Calu3 (cell line): ENCODE results near the gene VANGL1. TPM values are rescaled to one million over a fixed set of nuclear protein-coding genes. Genes with fewer than 3 reads are reported as not detected.

Source experiments
- Bru-seq: library from RNA; stranded (reverse); fragments of 400-500 nt; gene quantifications from one replicate; lab custom pipeline; 2021; lab: Mats Ljungman, UMichigan
- BruChase-seq, 2 experiments: library from RNA; stranded (reverse); fragments of 400-500 nt; gene quantifications; one replicate each; lab custom pipeline; 2021; lab: Mats Ljungman, UMichigan
- BruUV-seq: library from RNA; stranded (reverse); fragments of 400-500 nt; replicated peaks from 2 replicates; lab custom pipeline; 2021; lab: Mats Ljungman, UMichigan
- CTCF ChIA-PET: fragments of 300-600 bp; sonication (Branson Sonifier 250); formaldehyde crosslinking; loops from one replicate; lab custom pipeline; 2022; ENCODE audit warnings: antibody characterized with exemption; lab: Charles Lee
- DNase-seq: peaks from one replicate; pipeline ENCODE4 v3.0.0; 2022
- H3K27ac Mint-ChIP-seq: one replicate; pipeline ENCODE4 v1.8.0; 2022; ENCODE audit warnings: mixed read lengths; ENCODE audit not compliant: unreplicated experiment
- H3K27me3 Mint-ChIP-seq: one replicate; pipeline ENCODE4 v1.8.0; 2022; ENCODE audit warnings: mixed read lengths; ENCODE audit not compliant: unreplicated experiment
- H3K36me3 Mint-ChIP-seq: one replicate; pipeline ENCODE4 v1.8.0; 2022; ENCODE audit warnings: mild to moderate bottlenecking, moderate library complexity, mixed read lengths; ENCODE audit not compliant: insufficient read depth, unreplicated experiment
- H3K4me1 Mint-ChIP-seq: one replicate; pipeline ENCODE4 v1.8.0; 2022; ENCODE audit warnings: mild to moderate bottlenecking, low read depth, mixed read lengths; ENCODE audit not compliant: unreplicated experiment
- H3K4me3 Mint-ChIP-seq: one replicate; pipeline ENCODE4 v1.8.0; 2022; ENCODE audit warnings: mild to moderate bottlenecking, low read depth, moderate library complexity, mixed read lengths; ENCODE audit not compliant: unreplicated experiment
- H3K9me3 Mint-ChIP-seq: one replicate; pipeline ENCODE4 v1.8.0; 2022; ENCODE audit warnings: low read depth, mixed read lengths; ENCODE audit not compliant: unreplicated experiment
- CTCF ChIP-seq: fragments of 200-600 bp; IDR thresholded peaks from one replicate; pipeline ENCODE4 v1.8.0; 2022; ENCODE audit warnings: antibody characterized with exemption; ENCODE audit not compliant: unreplicated experiment
- intact Hi-C: fragments of 100-400 bp; cut with micrococcal nuclease; formaldehyde crosslinking; loops from one replicate; pipeline ENCODE4 v1.10.0; 2022; ENCODE audit not compliant: unreplicated experiment
- long read RNA-seq: library from polyadenylated mRNA; stranded (forward); transcript quantifications from one replicate; pipeline ENCODE4 v2.0.0, GENCODE V29; 2022
- total RNA-seq: library from RNA; stranded (reverse); gene quantifications from 2 replicates; pipeline ENCODE4 v1.2.3, GENCODE V29; 2022

Gene VANGL1
- total RNA-seq (22.4 and 23.1 TPM in 2 replicates), Bru-seq, nascent RNA (percentile 67 among the genes with signal in this experiment), BruChase-seq, experiment 1, labeled RNA remaining after a 6-hour chase (percentile 73 among the genes with signal in this experiment), BruChase-seq, experiment 2, labeled RNA remaining after a 2-hour chase (percentile 73 among the genes with signal in this experiment)
- long read RNA-seq, full-length matches to known transcripts: 14 of 16 reads
- long read RNA-seq, partial matches to known transcripts: 0 of 16 reads
- long read RNA-seq, other reads (novel, unspliced or antisense): 2 of 16 reads

GRCh38 chr1:115641762-115642167 lies at the start of gene VANGL1:
Gene VANGL1, plus strand, starts transcription at chr1:115641970. Its CDS starts 9,444 bp downstream, at chr1:115651414.
- intact Hi-C loops: no loop called here
- H3K4me3 Mint-ChIP-seq: peak within 1 kb of the TSS; percentile 68
- no peaks in the 10 kb centered on the region for H3K4me1 Mint-ChIP-seq
- peaks cover 11% of the 10 kb centered on the region for H3K9me3 Mint-ChIP-seq
- no TSS peak for BruUV-seq
- peaks cover 24% of the 10 kb centered on the region for H3K36me3 Mint-ChIP-seq
- TF ChIP-seq CTCF: no peak
- H3K27ac Mint-ChIP-seq: peak within 1 kb of the TSS; percentile 60
- peak; percentile 78 for DNase-seq
- CTCF ChIA-PET: interaction anchor here (1.3 to 1.5 kb wide), 2 partner anchors 65 to 123 kb away, joined by 3 read pairs; no protein-coding TSS in a partner anchor
- peaks cover 17% of the 10 kb centered on the region for H3K27me3 Mint-ChIP-seq

GRCh38 chr1:115592264-115592663 lies 49.5 kb upstream of the VANGL1 start:
- CTCF ChIA-PET: no interaction called here
- Mint-ChIP-seq H3K9me3 (no peaks in the 10 kb centered on the region), H3K4me1 (no peaks in the 10 kb centered on the region), H3K4me3 (no peak overlapping the region), H3K27me3 (no peaks in the 10 kb centered on the region), H3K27ac (no peak overlapping the region), H3K36me3 (no peaks in the 10 kb centered on the region)
- BruUV-seq: no TSS peak
- DNase-seq: no peak
- TF ChIP-seq CTCF: no peak
- intact Hi-C loops: loop anchor here (10.0 kb wide), 1 partner anchor 117 kb away; no protein-coding TSS in a partner anchor

- intact Hi-C loops: loop anchor here (10.0 kb wide), 1 partner anchor 119 kb away; no protein-coding TSS in a partner anchor
- H3K27ac Mint-ChIP-seq: no peak overlapping the region
- no TSS peak for BruUV-seq
- CTCF ChIA-PET: no interaction called here
- no peak overlapping the region for H3K4me3 Mint-ChIP-seq
- no peak for DNase-seq
- no peaks in the 10 kb centered on the region for H3K36me3 Mint-ChIP-seq
- TF ChIP-seq CTCF: no peak
- no peaks in the 10 kb centered on the region for H3K9me3 Mint-ChIP-seq
- H3K27me3 Mint-ChIP-seq: no peaks in the 10 kb centered on the region
- no peaks in the 10 kb centered on the region for H3K4me1 Mint-ChIP-seq
Observed at GRCh38 chr1:115593365-115594259, 48.2 kb upstream of the VANGL1 start.

GRCh38 chr1:115594600-115594999 lies 47.2 kb upstream of the VANGL1 start:
- intact Hi-C loops: loop anchor here (10.0 kb wide), 1 partner anchor 120 kb away; no protein-coding TSS in a partner anchor
- no peak overlapping the region for H3K27ac Mint-ChIP-seq
- H3K4me3 Mint-ChIP-seq: no peak overlapping the region
- no peaks in the 10 kb centered on the region for H3K36me3 Mint-ChIP-seq
- H3K9me3 Mint-ChIP-seq: no peaks in the 10 kb centered on the region
- DNase-seq: no peak
- CTCF ChIA-PET: interaction anchor here (1.6 kb wide), 1 partner anchor 125 kb away, joined by 6 read pairs; no protein-coding TSS in a partner anchor
- no peak for TF ChIP-seq CTCF
- H3K27me3 Mint-ChIP-seq: no peaks in the 10 kb centered on the region
- no peaks in the 10 kb centered on the region for H3K4me1 Mint-ChIP-seq
- no TSS peak for BruUV-seq
